WTC11 (cell line): ENCODE data around the gene C2CD4A. TPM values are rescaled to one million over a fixed set of nuclear protein-coding genes. Genes with fewer than 3 reads are reported as not detected.

Experiments used
- ATAC-seq: fragments of 200-7000 bp; cut with Tn5 transposase; 2 replicates; pipeline ENCODE4 v1.10.0; 2021; ENCODE audit warnings: mild to moderate bottlenecking, moderate library complexity
- CTCF ChIA-PET: fragments of 300-600 bp; sonication (Branson Sonifier 250); formaldehyde crosslinking; loops from one replicate; lab custom pipeline; 2021; ENCODE audit warnings: antibody characterized with exemption; lab: Charles Lee
- POLR2A ChIA-PET: fragments of 350-600 bp; sonication (Branson Sonifier 250); formaldehyde crosslinking; loops from one replicate; lab custom pipeline; 2021; ENCODE audit warnings: antibody characterized with exemption; lab: Charles Lee
- DNase-seq: peaks from one replicate; pipeline ENCODE4 v3.0.0; 2021; ENCODE audit warnings: low spot score
- H3K27ac Mint-ChIP-seq: 2 replicates; pipeline ENCODE4 v1.8.0; 2021; ENCODE audit warnings: mixed read lengths
- H3K27me3 Mint-ChIP-seq: 2 replicates; pipeline ENCODE4 v1.8.0; 2021; ENCODE audit warnings: low read depth, mild to moderate bottlenecking, moderate library complexity, mixed read lengths
- H3K36me3 Mint-ChIP-seq: 2 replicates; pipeline ENCODE4 v1.8.0; 2021; ENCODE audit warnings: mixed read lengths
- H3K4me1 Mint-ChIP-seq: 2 replicates; pipeline ENCODE4 v1.8.0; 2022; ENCODE audit warnings: mixed read lengths
- H3K4me3 Mint-ChIP-seq: 2 replicates; pipeline ENCODE4 v1.8.0; 2021; ENCODE audit warnings: mild to moderate bottlenecking, moderate library complexity, mixed read lengths
- H3K9me3 Mint-ChIP-seq: 2 replicates; pipeline ENCODE4 v1.8.0; 2021; ENCODE audit warnings: mixed read lengths
- AR ChIP-seq: fragments of 250-450 bp; sonication (Bioruptor Pico); IDR thresholded peaks from 2 replicates; pipeline ENCODE4 v1.9.0; 2021; ENCODE audit warnings: mild to moderate bottlenecking
- ARID4B ChIP-seq: sonication (generic); formaldehyde crosslinking; IDR thresholded peaks from 2 replicates; pipeline ENCODE4 v1.8.0; 2023; ENCODE audit warnings: missing genetic modification reagents, mild to moderate bottlenecking, borderline replicate concordance
- CDX4 ChIP-seq: fragments of 250-450 bp; sonication (Bioruptor Pico); IDR thresholded peaks from 2 replicates; pipeline ENCODE4 v1.9.0; 2021; ENCODE audit warnings: moderate library complexity, mild to moderate bottlenecking, inconsistent platforms, borderline replicate concordance
- ESRRA ChIP-seq: sonication (generic); formaldehyde crosslinking; IDR thresholded peaks from 2 replicates; pipeline ENCODE4 v1.8.1; 2022; ENCODE audit warnings: mild to moderate bottlenecking, missing genetic modification reagents, borderline replicate concordance
- FOXJ3 ChIP-seq: sonication (generic); formaldehyde crosslinking; IDR thresholded peaks from 2 replicates; pipeline ENCODE4 v1.9.0; 2021; ENCODE audit warnings: missing genetic modification reagents, mild to moderate bottlenecking, borderline replicate concordance
- JUN ChIP-seq: sonication (generic); formaldehyde crosslinking; IDR thresholded peaks from 2 replicates; pipeline ENCODE4 v1.8.0; 2023; ENCODE audit warnings: mild to moderate bottlenecking, missing genetic modification reagents
- KAT7 ChIP-seq: sonication (generic); formaldehyde crosslinking; IDR thresholded peaks from 2 replicates; pipeline ENCODE4 v1.8.1; 2023; ENCODE audit warnings: missing genetic modification reagents, mild to moderate bottlenecking, borderline replicate concordance
- NFATC4 ChIP-seq: fragments of 250-450 bp; sonication (Bioruptor Pico); IDR thresholded peaks from 2 replicates; pipeline ENCODE4 v1.9.0; 2021; ENCODE audit warnings: mild to moderate bottlenecking
- NR2C2 ChIP-seq: sonication (generic); formaldehyde crosslinking; IDR thresholded peaks from 2 replicates; pipeline ENCODE4 v1.8.0; 2022; ENCODE audit warnings: mild to moderate bottlenecking, missing genetic modification reagents
- RORB ChIP-seq: fragments of 250-450 bp; sonication (Bioruptor Pico); IDR thresholded peaks from 2 replicates; pipeline ENCODE4 v1.9.0; 2021; ENCODE audit warnings: mild to moderate bottlenecking
- SP1 ChIP-seq: sonication (generic); formaldehyde crosslinking; conservative IDR thresholded peaks from 2 replicates; pipeline ENCODE4 v1.8.1; 2022; ENCODE audit warnings: missing genetic modification reagents
- ZNF532 ChIP-seq: fragments of 250-450 bp; sonication (Bioruptor Pico); IDR thresholded peaks from 2 replicates; pipeline ENCODE4 v1.9.0; 2021; ENCODE audit warnings: mild to moderate bottlenecking, borderline replicate concordance
- ZSCAN18 ChIP-seq: fragments of 250-450 bp; sonication (Bioruptor Pico); IDR thresholded peaks from 2 replicates; pipeline ENCODE4 v2.1.2; 2022; ENCODE audit warnings: mild to moderate bottlenecking, moderate library complexity
- total RNA-seq: library from RNA; stranded (reverse); gene quantifications from 3 replicates; pipeline ENCODE4 v1.2.3, GENCODE V29; 2021

The C2CD4A gene
- total RNA-seq, 1 experiment from 2014 or later, result 0.42 TPM

GRCh38 chr15:62104846-62105245 lies 38.1 kb downstream of the C2CD4A start:
- H3K4me3 Mint-ChIP-seq, result no peak overlapping the region
- DNase-seq, result no peak
- TF ChIP-seq NFATC4 (no peak), SP1 (CRISPR knock-in tag) (no peak), RORB (CRISPR knock-in tag) (no peak)
- TF ChIP-seq, all 79 proteins: peak for 0
- ChIA-PET CTCF (no interaction called here), POLR2A (no interaction called here)
- no peak overlapping the region for H3K27ac Mint-ChIP-seq
- no peaks in the 10 kb centered on the region for H3K9me3 Mint-ChIP-seq
- no peak for ATAC-seq
- no peaks in the 10 kb centered on the region for H3K36me3 Mint-ChIP-seq
- no peaks in the 10 kb centered on the region for H3K27me3 Mint-ChIP-seq
- no peaks in the 10 kb centered on the region; the same call in 1 of the 2 replicates for H3K4me1 Mint-ChIP-seq

GRCh38 chr15:62105266-62105665 lies 38.5 kb downstream of the C2CD4A start:
- Mint-ChIP-seq H3K36me3 (no peaks in the 10 kb centered on the region), H3K27me3 (no peaks in the 10 kb centered on the region), H3K4me3 (no peak overlapping the region), H3K4me1 (no peaks in the 10 kb centered on the region; the same call in 1 of the 2 replicates), H3K9me3 (no peaks in the 10 kb centered on the region), H3K27ac (no peak overlapping the region)
- POLR2A ChIA-PET, result no interaction called here
- DNase-seq (no peak), ATAC-seq (no peak)
- CTCF ChIA-PET, result no interaction called here
- TF ChIP-seq CDX4 (CRISPR knock-in tag), result no peak
- TF ChIP-seq NR2C2 (CRISPR knock-in tag), result no peak
- TF ChIP-seq ZNF532 (CRISPR knock-in tag), result no peak
- TF ChIP-seq AR (CRISPR knock-in tag), result no peak
- no peak for TF ChIP-seq ZSCAN18 (CRISPR knock-in tag)
- TF ChIP-seq ARID4B, result no peak
- no peak for TF ChIP-seq ESRRA (CRISPR knock-in tag)
- no peak for TF ChIP-seq JUN (CRISPR knock-in tag)
- TF ChIP-seq KAT7 (CRISPR knock-in tag), result no peak
- TF ChIP-seq FOXJ3 (CRISPR knock-in tag), result no peak
